Activated CD8-positive, alpha-beta T cell treated with anti-CD3 and anti-CD28 coated beads for 36 hours (primary cell): ENCODE data around the gene UBE2Q1. TPM values are rescaled to one million over a fixed set of nuclear protein-coding genes. Genes with fewer than 3 reads are reported as not detected.

ENCODE experiments used
- ATAC-seq: fragments of 200-7000 bp; cut with Tn5 transposase; one replicate; pipeline ENCODE4 v1.10.0; 2021; ENCODE audit warnings: mild to moderate bottlenecking, moderate library complexity
- CTCF ChIA-PET: fragments of 350-600 bp; sonication (Branson Sonifier 250); formaldehyde crosslinking; loops from one replicate; lab custom pipeline; 2021; ENCODE audit warnings: antibody characterized with exemption; lab: Charles Lee
- POLR2A ChIA-PET: fragments of 350-600 bp; sonication (Branson Sonifier 250); formaldehyde crosslinking; loops from one replicate; lab custom pipeline; 2021; ENCODE audit warnings: antibody characterized with exemption; lab: Charles Lee
- DNase-seq: peaks from one replicate; pipeline ENCODE4 v3.0.0-alpha.2; 2020
- H3K27ac Mint-ChIP-seq: one replicate; pipeline ENCODE4 v1.8.0; 2021; ENCODE audit warnings: mild to moderate bottlenecking, mixed read lengths
- H3K27me3 Mint-ChIP-seq: one replicate; pipeline ENCODE4 v1.8.0; 2021; ENCODE audit warnings: mixed read lengths
- H3K36me3 Mint-ChIP-seq: one replicate; pipeline ENCODE4 v1.8.0; 2021; ENCODE audit warnings: low read depth, mixed read lengths
- H3K4me1 Mint-ChIP-seq: one replicate; pipeline ENCODE4 v1.8.0; 2021; ENCODE audit warnings: low read depth, mixed read lengths
- H3K4me3 Mint-ChIP-seq: one replicate; pipeline ENCODE4 v1.8.0; 2021; ENCODE audit warnings: mild to moderate bottlenecking, moderate library complexity, mixed read lengths
- H3K9me3 Mint-ChIP-seq: one replicate; pipeline ENCODE4 v1.8.0; 2021; ENCODE audit warnings: mixed read lengths
- intact Hi-C: fragments of 100-400 bp; cut with micrococcal nuclease; formaldehyde crosslinking; loops from one replicate; pipeline ENCODE4 v1.10.0; 2022
- total RNA-seq, 2 experiments: library from RNA; stranded (reverse); gene quantifications; one replicate each; pipeline ENCODE4 v1.2.3, GENCODE V29; 2021
- TF ChIP-seq, protein P1 (sequence below): fragments of 200-600 bp; IDR thresholded peaks from one replicate; pipeline ENCODE4 v1.8.0; 2022; ENCODE audit warnings: antibody characterized with exemption, mild to moderate bottlenecking

The UBE2Q1 gene
- total RNA-seq, 2 experiments from 2014 or later = 71.2 to 74.6 TPM

- Mint-ChIP-seq H3K4me1 (peaks cover 69% of the 10 kb centered on the region), H3K36me3 (peaks cover 62% of the 10 kb centered on the region), H3K9me3 (no peaks in the 10 kb centered on the region), H3K27ac (peak overlapping the region; percentile 63), H3K27me3 (no peaks in the 10 kb centered on the region), H3K4me3 (no peak overlapping the region)
- no peak for ATAC-seq
- ChIA-PET CTCF (interaction anchor here (1.2 to 1.4 kb wide), 4 partner anchors 9 to 44 kb away, joined by 3 to 5 read pairs (median 3); no protein-coding TSS in a partner anchor), POLR2A (interaction anchor here (0.5 to 1.8 kb wide), 4 partner anchors 13 to 217 kb away, joined by 4 to 6 read pairs (median 4); no protein-coding TSS in a partner anchor)
- no peak for DNase-seq
- intact Hi-C loops = no loop called here
- TF ChIP-seq, protein P1, sequence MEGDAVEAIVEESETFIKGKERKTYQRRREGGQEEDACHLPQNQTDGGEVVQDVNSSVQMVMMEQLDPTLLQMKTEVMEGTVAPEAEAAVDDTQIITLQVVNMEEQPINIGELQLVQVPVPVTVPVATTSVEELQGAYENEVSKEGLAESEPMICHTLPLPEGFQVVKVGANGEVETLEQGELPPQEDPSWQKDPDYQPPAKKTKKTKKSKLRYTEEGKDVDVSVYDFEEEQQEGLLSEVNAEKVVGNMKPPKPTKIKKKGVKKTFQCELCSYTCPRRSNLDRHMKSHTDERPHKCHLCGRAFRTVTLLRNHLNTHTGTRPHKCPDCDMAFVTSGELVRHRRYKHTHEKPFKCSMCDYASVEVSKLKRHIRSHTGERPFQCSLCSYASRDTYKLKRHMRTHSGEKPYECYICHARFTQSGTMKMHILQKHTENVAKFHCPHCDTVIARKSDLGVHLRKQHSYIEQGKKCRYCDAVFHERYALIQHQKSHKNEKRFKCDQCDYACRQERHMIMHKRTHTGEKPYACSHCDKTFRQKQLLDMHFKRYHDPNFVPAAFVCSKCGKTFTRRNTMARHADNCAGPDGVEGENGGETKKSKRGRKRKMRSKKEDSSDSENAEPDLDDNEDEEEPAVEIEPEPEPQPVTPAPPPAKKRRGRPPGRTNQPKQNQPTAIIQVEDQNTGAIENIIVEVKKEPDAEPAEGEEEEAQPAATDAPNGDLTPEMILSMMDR = no peak
Measured at GRCh38 chr1:154603317-154603716, 44.9 kb upstream of the UBE2Q1 start.

GRCh38 chr1:154599658-154600057 is 41.2 kb upstream of the UBE2Q1 start:
- Mint-ChIP-seq H3K27me3 (no peaks in the 10 kb centered on the region), H3K36me3 (peaks cover 68% of the 10 kb centered on the region), H3K4me3 (no peak overlapping the region), H3K27ac (peak overlapping the region; percentile 76), H3K9me3 (no peaks in the 10 kb centered on the region), H3K4me1 (peaks cover 52% of the 10 kb centered on the region)
- TF ChIP-seq, protein P1 = no peak
- ATAC-seq = peak; percentile 20
- DNase-seq = no peak
- POLR2A ChIA-PET = interaction anchor here (1.3 to 1.7 kb wide), 4 partner anchors 9 to 25 kb away, joined by 3 to 6 read pairs (median 4); partner anchors contain the start of gene ADAR
- CTCF ChIA-PET = interaction anchor here (1.5 to 2.6 kb wide), 3 partner anchors 40 to 120 kb away, joined by 4 to 12 read pairs (median 5); no protein-coding TSS in a partner anchor
- intact Hi-C loops = no loop called here

- Mint-ChIP-seq H3K4me1 (peaks cover 46% of the 10 kb centered on the region), H3K27ac (peak overlapping the region; percentile 76), H3K36me3 (peaks cover 69% of the 10 kb centered on the region), H3K9me3 (no peaks in the 10 kb centered on the region), H3K4me3 (no peak overlapping the region), H3K27me3 (no peaks in the 10 kb centered on the region)
- ChIA-PET POLR2A (interaction anchor here (1.5 to 1.7 kb wide), 3 partner anchors 10 to 20 kb away, joined by 3 to 6 read pairs (median 4); partner anchors contain the start of gene ADAR), CTCF (interaction anchor here (0.9 to 2.6 kb wide), 5 partner anchors 8 to 415 kb away, joined by 3 to 12 read pairs (median 3); no protein-coding TSS in a partner anchor)
- DNase-seq (no peak), ATAC-seq (no peak)
- TF ChIP-seq, protein P1 = no peak
- intact Hi-C loops = no loop called here
Measured at GRCh38 chr1:154598871-154599635, 40.6 kb upstream of the UBE2Q1 start.

GRCh38 chr1:154595621-154596020 is 37.2 kb upstream of the UBE2Q1 start:
- ATAC-seq (no peak), DNase-seq (no peak)
- intact Hi-C loops = no loop called here
- H3K4me1 Mint-ChIP-seq = peaks cover 16% of the 10 kb centered on the region
- H3K27me3 Mint-ChIP-seq = no peaks in the 10 kb centered on the region
- no peak overlapping the region for H3K27ac Mint-ChIP-seq
- TF ChIP-seq, protein P1 = no peak
- H3K4me3 Mint-ChIP-seq = no peak overlapping the region
- POLR2A ChIA-PET = interaction anchor here (0.9 to 1.7 kb wide), 4 partner anchors 9 to 17 kb away, joined by 3 to 5 read pairs (median 3); no protein-coding TSS in a partner anchor
- peaks cover 62% of the 10 kb centered on the region for H3K36me3 Mint-ChIP-seq
- no peaks in the 10 kb centered on the region for H3K9me3 Mint-ChIP-seq
- CTCF ChIA-PET = interaction anchor here (1.5 to 1.7 kb wide), 2 partner anchors 9 to 36 kb away, joined by 6 to 7 read pairs; no protein-coding TSS in a partner anchor
